Inflammatory macrophage (primary cell): ENCODE data around the gene DEDD2.

Source experiments
- DNase-seq, 2 donors: peaks; one replicate each; pipeline ENCODE4 v3.0.0-alpha.2; 2020 to 2022

Gene DEDD2

DNA sequence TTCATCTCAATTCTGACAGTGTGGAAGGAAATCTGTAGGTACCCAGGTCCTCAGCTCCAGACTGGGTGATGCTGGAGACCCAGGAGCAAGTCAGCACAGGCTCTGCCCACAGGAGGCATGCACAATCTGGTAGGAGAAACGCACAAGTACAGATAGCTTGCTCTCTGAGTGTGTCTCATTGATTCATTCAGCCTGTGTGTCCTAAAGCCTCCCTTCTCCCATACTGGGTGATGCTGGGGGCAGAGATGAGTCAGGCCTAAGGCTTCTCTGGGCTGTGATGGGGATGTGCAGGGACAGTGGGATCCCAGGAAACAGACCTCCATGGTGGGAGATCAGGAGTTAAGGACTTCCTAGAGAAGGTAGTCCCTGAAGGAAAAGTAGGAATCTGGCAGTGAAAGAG, 9.4 kb upstream of the DEDD2 start:
- no peak for DNase-seq

DNA sequence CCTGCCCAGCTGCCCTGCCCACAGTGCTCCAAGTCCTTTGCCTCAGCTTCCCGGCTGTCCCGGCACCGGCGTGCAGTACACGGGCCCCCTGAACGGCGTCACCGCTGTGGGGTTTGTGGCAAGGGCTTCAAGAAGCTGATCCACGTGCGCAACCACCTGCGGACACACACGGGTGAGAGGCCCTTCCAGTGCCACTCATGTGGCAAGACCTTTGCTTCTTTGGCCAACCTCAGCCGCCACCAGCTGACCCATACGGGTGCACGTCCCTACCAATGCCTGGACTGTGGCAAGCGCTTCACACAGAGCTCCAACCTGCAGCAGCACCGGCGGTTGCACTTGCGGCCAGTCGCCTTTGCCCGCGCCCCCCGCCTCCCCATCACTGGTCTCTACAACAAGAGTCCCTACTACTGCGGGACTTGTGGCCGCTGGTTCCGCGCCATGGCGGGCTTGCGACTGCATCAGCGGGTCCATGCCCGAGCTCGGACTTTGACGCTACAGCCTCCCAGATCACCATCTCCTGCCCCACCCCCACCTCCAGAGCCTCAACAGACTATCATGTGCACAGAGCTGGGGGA, 8.3 kb upstream of the DEDD2 start:
- no peak for DNase-seq

DNA sequence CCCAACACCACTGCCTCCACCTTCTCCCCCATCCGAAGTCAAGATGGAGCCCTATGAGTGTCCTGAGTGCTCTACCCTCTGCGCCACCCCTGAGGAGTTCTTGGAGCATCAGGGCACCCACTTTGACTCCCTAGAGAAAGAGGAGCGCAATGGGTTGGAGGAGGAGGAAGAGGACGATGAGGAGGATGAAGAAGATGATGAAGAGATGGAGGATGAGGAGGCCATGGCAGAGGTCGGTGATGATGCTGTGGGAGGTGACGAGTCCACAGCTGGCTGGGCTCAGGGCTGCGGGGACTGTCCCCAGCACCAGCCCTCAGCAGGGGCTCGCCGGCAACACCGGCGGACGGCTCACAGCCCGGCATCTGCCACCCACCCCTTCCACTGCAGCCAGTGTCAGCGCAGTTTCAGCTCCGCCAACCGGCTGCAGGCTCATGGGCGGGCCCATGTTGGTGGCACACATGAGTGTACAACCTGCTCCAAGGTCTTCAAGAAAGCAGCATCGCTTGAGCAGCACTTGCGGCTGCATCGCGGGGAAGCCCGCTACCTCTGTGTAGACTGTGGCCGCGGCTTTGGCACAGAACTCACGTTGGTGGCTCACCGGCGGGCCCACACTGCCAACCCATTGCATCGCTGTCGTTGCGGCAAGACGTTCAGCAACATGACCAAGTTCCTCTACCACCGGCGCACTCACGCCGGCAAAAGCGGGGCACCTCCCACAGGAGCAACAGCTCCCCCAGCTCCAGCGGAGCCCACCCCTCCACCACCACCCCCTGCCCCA, 7.7 kb upstream of the DEDD2 start:
- no peak for DNase-seq

DNA sequence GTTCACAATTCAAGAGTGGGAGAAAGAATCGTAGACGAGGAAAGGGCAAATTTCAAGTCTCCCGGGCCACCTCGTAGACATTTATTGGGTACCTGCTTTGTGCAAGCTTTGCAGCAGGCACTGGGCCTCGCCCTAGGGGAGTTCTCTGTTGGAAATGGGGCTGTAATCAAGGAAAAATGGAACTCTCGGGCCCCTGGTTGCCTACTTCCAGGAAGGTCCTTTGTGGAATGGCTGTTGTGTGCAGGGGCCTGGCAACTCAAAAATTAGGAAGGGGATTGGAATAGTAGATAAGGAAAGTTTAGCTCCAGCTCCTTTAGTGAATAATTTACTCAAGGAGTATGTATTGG, 3.2 kb upstream of the DEDD2 start:
- no peak for DNase-seq

DNA sequence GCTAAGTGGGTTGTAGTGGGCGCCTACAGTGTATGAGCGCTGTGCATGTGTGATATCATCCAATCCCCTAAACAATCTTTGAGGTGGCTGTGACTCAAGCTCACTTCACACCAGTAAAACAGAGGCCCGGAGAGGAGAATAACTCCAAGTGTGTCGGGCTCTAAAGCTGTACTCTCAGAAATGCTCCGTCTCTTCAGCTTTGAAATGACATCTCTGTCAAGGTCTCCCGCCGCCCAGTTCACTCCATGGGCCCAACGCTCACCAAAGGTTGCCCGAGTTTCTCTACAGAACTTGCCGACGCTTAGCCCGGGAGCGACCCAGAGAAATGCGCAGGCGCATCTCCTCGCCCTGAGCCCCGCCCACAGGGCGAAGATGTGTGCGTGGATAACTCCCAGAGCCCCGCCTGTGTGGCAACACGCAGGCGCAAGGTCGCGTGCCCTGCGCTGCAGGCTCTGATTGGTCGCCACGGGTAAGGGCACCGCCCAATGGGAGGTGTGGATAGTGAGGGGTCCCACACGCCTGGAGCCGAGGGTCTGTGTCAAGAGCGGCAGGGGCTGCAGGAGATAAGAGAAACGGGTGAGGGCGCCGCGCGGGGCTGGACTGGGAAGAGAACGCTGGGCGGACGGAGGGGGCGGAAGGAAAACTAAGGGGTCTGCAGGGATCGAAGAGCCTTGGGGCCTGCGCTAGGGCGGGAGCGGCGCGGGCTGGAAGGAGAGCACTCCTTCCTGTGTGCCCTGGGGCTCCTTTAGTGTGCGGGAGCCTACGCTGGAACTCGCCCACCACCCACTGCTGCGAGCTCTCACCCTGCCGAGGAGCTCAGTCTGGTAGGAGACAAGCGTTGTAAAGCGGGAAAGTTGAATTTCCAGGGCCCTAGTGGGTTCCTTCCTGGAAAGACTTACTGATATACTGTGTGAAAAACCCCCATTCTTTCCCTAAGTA, 2.6 kb upstream of the DEDD2 start, which contains the start of gene ZNF526:
TSS of gene ZNF526 (plus strand) at position 501 of the 939 bp plus-strand sequence. CDS start 4,092 bp downstream, outside the sequence.
- peak; percentile 97 to 99 for DNase-seq

DNA sequence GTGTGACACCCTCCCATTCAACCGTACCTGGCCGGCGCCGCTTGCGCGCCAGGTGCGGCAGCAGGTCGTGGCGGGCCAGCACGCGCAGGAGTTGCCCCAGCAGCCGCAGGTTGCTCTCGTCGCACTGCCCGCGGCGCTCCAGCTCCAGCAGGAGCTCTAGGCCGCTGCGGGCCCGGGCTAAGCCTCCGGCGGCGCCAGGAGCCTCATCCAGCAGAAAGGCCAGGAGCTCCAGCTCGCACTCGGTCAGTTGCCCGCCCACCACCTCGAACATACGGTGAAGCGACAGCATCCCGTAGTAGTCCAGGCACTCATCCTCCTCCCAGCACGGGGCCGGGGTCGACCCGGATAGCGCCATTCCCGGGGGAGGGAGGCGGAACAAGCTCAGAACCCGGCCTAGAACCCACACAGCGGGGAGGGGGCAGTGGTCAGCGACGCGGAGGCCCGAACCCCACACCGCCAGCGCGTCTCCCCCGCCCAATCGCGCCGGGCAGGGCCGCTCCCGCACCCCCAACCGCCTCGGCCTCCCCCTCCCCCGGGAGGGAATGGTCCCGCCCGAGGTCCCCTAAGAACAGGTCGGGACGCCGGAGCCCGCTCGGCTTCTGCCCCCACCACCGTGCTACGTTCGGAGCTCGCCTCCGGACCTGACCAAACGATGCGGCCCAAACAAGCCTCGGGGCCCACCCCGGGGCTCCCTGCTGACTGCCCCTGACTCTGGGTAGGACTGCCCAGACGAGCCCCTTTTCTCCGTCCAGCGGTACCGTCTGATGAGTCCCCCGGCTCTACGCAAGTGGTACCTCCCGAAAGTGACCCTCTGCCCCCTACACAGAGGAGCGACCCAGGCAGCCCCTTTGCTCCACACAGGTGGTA, 591 bp downstream of the DEDD2 start:
- DNase-seq = peak in 1 of 2 donors; percentile 36

DNA sequence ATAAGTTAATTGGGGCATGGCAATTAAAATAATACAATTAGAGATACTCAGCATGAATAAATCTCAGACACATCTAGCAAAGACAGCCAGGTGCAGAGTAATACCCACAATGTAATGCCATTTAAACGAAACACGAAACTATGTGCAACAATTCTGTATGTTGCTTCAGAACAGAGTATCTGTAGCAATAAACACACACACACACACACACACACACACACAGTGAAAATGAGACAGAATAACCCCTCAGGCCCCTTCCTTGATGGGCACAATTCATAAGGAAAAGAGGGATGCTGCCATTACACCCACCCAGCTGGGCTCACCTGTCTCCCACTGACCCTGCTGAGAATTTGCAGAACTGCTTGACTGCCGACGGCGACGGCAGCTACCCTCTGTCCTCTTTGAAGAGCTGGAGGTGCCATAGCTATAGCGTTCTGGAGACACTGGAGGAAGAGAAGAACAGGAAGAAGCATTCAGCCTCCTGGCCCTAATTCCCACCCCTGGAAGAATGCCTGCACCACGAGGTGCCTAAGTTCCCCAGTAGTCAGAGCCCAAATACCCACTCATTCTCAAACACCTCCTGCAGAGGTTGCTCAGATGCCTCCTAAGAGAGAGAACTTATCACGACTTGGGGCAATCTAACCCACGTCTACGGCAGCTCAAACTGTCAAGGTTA, 2.5 kb downstream of the DEDD2 start:
- DNase-seq = peak in 1 of 2 donors; percentile 42

DNA sequence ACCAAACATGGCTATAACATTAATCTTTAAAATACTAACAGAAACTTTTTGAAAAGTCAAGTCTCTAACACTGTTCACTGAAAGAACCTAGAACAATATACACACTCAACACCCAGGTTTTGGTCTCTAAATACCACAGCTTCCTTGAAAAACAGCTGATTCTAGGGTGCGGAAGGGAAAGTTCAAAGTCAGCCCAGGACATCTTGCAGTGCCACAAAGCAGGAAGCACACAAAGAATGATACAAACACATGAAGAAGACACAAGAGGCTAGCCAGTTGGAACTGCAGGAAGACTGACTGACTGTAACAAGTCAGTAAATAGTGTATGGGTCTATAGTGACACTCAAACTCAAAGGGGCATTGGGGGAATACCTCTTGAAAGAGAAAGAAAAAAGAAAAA, 4.6 kb downstream of the DEDD2 start:
- DNase-seq = peak; percentile 20 to 60

DNA sequence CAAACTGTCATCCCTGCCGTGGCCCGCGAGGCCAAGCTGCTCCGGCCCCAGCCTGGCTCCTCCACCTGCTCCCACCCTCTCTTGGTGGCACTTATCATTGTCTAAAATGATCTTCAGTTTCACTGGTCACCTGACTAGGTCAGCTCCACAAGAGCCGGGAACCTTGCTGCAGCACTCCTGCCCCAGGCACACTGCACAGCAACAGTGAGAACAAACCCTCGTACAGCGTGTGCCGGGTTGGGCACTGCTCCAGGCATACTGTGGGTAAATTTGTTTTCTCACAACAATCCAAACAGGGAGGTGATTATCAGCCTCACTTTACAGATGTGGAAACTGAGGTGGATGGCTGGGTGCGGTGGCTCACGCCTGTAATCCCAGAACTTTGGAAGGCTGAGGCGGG, 8.9 kb downstream of the DEDD2 start:
- DNase-seq = no peak

DNA sequence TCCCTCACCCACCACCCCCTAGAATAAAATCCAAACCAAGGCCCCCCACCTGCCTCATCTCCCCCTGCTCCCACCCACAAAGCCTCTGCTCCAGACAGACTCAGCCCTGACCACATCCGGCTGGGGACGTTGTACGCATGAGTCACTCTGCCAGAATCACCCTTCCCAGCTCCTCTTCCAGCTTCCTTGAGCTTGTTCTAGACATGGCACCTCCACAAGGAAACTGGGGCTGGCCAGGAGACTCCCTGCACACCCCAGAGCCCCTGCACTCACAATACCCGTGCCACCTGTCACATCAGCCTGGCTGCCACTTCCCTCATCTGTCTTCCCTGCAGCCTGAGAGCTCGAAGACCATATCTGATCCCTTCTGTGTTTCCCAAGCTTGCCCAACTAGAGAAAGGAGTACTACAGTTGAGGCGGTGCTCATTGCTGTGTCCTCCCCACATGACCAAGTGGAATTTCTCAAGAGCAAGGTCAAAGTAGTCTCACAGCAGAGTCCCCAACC, 9.7 kb downstream of the DEDD2 start:
- peak; percentile 79 to 86 for DNase-seq

DNA sequence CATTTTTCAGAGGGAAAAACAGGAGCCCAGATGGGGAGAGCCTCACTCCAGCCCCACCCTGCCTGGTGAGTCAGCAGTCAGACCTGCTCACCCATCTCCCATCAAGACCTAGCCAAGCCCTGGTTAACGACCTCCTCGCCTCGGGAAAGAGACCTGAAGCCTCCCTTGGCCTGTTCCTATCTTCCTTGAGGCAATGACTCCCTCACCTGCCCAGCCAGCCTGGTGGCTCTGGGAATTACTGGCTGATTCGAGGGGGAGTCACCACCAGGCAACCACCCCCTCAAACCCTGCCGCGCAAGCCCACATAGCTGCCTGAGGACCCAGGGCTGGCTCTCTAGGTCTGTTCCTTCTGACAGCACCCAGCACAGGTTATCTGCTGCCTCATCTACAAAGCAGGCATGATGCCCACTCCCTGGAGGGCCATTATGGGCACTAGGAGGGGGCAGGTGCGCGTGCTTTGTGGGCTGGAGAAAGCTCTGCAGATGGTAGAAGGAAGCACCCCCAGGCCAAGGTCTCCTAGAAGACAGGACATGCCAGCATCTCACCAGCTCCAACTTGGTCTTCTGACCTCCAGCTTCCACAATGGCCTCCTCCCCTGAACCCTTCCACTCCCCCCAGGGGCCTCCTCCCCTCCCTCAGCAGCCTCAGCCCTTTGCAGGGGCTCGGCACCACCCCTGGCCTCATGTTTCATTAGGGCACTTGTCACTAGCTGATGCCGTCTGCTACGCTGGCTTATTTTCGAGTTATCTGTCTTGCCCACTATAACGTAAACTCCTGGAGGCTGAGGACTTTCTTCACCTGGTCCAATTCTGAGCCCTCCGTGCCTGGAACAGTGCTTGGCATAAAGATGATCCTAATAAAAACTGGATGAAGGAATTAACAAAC, 10.4 kb downstream of the DEDD2 start:
- DNase-seq = no peak

DNA sequence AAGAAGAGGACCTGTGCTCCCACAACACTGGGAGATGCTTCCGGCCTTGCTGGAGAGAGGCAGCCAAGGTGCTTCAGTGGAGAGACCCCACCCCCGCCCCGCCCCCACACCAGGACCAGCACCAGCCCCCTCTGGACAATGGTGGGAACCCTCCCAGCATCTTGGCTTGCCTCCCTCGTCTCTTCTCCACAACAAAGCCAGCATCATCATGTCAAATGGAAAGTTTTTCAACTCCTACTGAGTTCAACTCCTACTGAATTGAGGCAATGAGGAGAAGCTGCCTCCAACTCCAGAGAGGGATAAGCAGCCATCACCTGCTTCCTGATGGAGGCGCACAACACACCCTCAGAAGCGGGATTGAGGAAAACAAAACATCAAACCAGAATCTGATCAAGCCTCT, 12.8 kb downstream of the DEDD2 start:
- DNase-seq = no peak

DNA sequence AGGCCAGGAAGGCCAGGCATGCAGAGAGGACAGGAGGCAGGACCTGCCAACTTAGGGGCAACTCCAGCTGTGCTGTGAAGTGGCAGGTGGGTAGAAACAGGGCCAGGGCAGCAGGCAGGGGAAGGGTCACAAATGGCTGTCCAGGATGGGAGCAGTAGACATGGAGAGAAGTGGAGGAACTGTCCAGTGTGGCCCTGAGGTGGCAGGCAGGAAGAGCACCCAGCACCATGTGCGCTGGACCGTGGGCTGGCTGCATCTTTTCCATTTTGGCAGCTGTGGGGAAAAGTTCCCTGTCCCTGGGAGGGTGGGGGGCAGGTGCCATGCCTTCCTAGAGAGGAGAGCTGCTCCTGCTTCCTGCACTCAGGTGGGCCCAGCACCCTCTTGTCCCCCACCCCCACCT, 13.8 kb downstream of the DEDD2 start:
- no peak for DNase-seq

DNA sequence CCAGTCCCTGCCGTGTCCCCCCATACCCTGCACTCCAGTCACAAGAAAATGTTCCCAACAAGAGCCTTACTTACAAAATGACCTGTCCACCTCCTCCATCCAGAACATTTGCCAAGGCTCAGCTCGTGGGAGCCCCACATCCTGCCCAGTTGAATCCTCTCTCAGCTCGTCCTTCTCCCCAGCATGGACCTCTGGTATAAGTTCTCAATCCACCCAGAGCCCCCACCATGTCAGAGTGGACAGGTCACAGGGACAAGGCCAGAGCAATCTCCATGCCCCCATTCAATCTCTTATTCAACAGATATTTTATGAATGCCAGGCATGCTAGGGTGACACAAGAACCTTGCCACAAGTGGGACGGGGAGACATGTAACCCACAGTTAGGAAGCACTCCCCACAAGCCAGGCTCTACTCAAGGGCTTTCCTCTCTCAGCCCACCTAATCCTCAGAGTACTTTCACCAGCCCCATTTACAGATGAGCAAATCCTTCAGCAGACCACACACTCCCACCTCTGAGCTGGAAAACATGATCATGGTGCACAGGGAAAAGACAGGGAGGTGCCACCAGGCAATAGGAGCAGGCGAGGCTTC, 15.1 kb downstream of the DEDD2 start:
- DNase-seq = peak; percentile 72 to 89

DNA sequence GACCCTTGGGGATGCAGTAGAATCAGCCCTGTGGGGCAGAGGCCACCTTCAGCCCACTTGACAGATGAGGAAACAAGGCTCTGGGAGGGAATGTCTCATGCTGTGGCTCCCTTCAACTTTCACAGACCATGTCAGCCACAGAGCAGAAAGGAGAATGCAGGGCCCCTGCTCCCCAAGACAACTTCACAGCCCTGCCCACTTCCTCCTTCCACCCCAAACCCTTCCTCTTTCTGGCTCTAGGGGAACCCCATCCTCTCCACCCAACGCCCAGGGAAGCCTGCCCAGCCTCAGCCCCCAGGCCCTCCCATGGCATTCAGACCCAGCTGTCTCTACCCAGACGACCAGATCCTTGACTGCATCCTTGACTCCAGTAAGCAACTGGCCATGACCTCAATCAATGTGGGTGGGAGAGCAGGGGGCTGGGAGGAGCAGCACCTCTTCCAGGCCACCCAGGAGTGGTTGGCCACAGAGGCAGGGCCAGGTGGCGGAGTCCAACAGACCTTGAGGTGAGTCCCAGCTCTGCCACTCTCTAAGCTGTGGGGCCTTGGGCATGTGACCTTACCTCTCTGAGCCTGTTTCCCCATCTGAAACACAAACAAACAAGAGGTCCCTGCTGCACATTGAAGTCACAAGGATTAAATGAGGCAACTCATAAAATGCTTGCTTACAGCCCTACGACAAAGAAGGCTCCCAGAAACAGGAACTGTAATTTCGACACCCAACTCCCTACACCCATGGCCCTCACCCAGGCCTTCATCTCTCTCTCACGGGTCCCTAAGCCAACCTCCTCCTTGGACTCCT, 15.8 kb downstream of the DEDD2 start:
- peak; percentile 95 to 96 for DNase-seq

DNA sequence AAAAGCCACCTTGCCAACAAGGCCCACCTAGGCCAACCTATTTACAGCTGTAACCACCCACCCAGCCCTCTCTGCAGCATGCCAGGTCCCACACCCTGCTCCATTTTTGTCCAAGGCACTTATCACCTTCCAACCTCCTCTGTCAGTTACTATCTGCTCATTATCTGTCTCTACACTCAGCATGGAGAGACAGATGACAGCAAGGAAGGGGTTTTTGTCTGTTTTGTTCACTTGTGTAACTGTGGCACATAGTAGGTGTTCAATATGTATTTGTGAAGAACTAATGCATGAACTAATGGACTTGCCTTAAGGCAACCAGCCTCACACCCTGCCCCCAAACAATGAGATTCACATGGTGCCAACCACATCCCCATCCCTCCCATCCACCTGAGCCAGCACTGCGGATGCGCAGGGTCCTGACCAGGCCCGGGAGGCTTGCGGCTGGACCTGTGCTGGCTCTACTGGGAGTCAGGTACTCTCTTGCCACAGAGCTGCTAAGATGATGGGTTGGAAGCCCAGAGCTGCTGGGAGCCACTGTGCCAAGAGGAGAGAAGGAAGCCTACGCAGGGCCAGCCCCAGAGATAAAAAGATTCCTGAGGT, 17.3 kb downstream of the DEDD2 start:
- DNase-seq = no peak

DNA sequence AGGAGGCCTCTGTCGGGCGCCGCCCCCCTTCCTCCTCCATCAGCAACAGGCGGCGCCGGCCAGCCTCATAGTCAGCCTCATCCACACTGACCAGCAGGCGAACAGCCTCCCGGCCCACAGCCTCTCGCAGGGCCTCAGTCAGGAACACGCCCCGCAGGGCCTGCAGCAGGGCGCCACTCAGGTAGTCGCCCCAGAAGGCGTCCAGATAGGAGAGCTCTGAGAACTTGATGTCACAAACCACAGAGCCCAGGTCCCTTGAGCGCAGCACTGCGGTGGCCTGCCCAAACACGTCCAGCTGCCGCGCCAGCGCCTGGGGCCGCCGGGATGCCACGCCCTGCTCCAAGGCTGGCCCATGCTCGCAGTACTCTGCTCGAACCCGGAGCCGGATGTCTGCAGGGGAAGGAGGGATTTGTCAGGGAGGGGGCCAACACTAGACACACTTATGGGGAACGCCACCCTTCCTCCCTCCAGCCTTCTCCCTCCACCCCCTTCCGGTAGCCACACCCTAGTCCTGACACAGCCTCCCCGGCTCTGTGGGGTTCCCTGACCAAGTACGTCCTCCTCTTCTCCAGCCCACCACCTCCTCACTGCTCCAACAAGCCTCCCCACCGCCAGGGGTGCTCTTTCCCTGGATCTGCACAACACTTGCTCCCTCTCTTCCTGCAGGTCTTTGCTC, 17.9 kb downstream of the DEDD2 start:
- DNase-seq = peak; percentile 80 to 90
